Activated T-cell treated with anti-CD3 and anti-CD28 coated beads, Interleukin-2, amount 50 U/mL, for 1 hour (primary cell): ENCODE results near the gene BCO1.

ENCODE experiments used
- DNase-seq: peaks from one replicate; pipeline ENCODE4 v3.0.0-alpha.2; 2020

Gene BCO1

GRCh38 chr16:81321536-81321935 is 83.0 kb downstream of the BCO1 start:
- no peak for DNase-seq

GRCh38 chr16:81324808-81325207 is 86.3 kb downstream of the BCO1 start:
- no peak for DNase-seq

GRCh38 chr16:81327011-81327410 is 88.5 kb downstream of the BCO1 start:
- no peak for DNase-seq

- DNase-seq, result no peak
Measured at GRCh38 chr16:81327447-81328196, 89.1 kb downstream of the BCO1 start.

GRCh38 chr16:81329947-81330346 is 91.5 kb downstream of the BCO1 start:
- DNase-seq, result no peak

GRCh38 chr16:81333356-81333755 is 94.9 kb downstream of the BCO1 start:
- DNase-seq, result no peak

- no peak for DNase-seq
Measured at GRCh38 chr16:81335669-81336068, 97.2 kb downstream of the BCO1 start.

GRCh38 chr16:81337097-81337496 is 98.6 kb downstream of the BCO1 start:
- no peak for DNase-seq
